Left renal cortex interstitium (tissue), 4 donors: ENCODE results near the gene MOGAT1. TPM values are rescaled to one million over a fixed set of nuclear protein-coding genes. Genes with fewer than 3 reads are reported as not detected.
"Not testable (repeated sequence)": the region's sequence is repeated elsewhere in the genome, so short reads cannot be mapped to it uniquely, and the experiment has no call there.

Experiments
- DNase-seq, 4 donors: peaks; one replicate each; pipeline ENCODE4 v3.0.0-alpha.2; 2013; ENCODE audit warnings: low read depth in 4 of 4, low spot score in 2 of 4, missing footprints in 1 of 4
- polyA plus RNA-seq, 4 donors: library from polyadenylated mRNA; unstranded; fragments of 120-200 nt; gene quantifications; one replicate each; pipeline ENCODE4 v1.2.1, GENCODE V29; 2013; ENCODE audit not compliant: insufficient read length in 4 of 4

MOGAT1 gene
- polyA plus RNA-seq, 4 donors: 0.13 to 0.48 TPM; not detected in 2

- no peak for DNase-seq
Observed at GRCh38 chr2:222736924-222737323, 65.5 kb downstream of the MOGAT1 start.

GRCh38 chr2:222738312-222738711 is 66.9 kb downstream of the MOGAT1 start:
- no peak for DNase-seq

DNA sequence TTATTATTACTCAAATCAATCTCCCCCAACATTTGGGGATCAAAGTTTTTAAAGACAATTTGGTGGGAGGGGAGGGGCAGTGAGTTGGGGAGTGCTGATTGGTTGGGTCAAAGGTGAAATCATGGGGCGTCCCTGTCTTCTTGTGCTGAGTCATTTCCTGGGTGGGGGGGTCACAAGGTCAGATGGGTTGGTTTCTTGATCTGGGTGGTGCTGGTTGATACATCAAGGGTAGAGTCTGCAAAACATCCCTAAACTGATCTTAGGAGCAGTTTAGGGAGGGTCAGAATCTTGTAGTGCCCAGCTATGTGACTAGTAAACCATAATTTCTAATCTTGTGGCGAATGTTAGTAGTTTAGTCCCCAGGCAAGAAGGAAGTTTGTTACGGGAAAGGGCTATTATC is 67.4 kb downstream of the MOGAT1 start:
- DNase-seq: no peak

DNA sequence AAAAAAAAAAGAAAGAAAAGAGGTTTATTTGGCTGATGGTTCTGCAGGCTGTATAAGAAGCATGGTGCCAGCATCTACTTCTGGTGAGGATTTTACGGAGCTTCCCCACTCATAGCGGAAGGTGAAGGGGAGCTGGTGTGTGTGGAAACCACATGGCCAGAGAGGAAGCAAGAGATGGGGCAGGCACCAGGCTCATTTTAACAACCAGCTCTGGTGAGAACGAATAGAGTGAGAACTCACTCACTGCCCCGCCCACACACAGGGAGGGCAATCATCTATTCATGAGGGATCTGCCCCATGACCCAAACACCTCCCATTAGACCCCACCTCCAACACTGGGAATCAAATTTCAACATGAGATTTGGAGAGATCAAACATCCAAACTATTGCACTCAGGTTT is 68.5 kb downstream of the MOGAT1 start:
- no peak for DNase-seq

DNA sequence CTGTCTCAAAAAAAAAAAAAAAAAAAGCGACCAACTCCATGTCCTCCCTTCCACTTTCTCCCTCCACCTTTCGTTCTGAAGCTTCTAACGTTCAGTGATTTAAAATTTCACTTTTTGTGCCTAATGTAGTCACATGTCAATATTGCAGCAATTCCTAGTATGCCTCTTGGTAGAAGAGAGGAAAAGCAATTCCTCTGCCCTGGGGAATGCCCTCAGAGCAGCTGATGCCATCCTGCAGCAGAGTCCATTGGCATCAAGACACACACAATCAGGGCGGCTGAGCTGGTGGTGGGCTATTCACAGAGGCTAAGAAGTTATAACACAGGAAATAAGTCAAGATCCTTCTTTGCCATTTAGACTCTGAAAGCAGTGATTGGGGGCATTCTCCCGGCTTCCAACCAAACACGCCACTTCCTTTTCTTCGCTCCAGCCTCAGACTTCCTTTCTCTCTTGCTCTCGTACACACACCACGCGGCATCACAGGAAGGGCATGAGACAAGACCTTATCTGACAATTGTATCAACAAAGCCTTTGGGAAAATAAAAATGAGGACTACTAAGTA is 71.9 kb downstream of the MOGAT1 start:
- DNase-seq: no peak

GRCh38 chr2:222745836-222746559 is 74.5 kb downstream of the MOGAT1 start:
- no peak for DNase-seq

DNA sequence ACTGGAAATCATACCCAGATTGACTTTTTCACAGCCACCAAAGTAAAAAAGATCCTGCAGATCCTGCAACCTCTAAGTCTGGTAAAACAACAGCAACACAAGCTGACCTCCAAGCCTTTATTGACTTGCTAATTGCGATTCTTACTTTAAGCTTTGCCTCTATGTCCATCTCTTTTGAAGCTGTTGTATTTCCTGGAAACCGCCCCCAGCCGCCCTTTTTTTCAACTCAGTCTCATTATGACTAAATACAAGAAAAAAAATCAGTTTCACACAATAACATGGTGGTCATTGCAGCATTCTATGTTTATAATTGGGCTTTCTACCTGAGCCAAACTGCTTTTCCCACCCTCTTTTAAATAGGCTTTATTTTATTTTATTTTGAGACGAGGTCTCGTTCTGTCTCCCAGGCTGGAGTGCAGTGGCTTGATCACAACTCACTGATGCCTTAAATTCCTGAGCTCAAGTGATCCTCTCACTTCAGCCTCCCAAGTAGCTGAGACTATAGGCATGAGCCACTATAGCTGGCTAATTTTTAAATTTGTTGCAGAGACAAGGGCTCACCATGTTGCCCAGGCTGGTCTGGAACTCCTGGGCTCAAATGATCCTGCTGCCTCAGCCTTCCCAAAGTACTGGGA is 76.2 kb downstream of the MOGAT1 start:
- DNase-seq: no peak

DNA sequence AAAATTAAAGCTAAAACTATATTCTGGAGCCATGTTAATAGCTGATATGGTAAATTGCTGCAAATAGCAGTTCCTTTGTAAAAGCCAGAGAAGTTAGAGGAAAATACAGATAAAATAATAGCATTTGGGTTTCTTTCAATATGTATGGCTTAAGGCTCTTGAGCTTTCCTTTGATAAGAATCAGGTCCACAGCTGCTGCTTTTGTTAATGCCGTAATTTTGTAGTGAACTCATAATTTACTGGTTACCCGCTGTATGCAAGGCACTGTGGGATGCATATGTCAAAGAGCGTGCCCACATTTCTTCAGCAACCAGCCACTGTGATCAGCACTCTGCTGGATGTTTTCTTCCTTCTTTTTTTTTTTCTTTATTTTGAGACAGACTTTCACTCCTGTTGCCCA is 79.1 kb downstream of the MOGAT1 start:
- DNase-seq: no peak

DNA sequence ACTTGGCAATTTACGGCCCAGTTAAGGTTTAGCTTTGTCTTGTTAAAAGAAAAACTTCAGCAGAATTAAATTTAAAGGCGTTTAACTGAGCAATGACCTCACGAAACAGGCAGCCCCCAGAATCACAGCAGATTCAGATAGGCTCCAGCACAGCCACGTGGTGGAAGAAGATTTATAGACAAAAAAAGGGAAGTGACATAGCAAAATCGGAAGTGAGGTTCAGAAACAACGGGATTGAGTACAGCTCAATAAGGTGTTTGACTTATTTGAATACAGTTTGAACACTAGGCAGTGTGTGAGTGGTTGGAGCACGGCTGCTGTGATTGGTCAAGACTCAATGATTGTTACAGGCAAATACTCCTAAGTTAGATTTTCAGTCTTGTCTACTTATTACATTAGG is 79.8 kb downstream of the MOGAT1 start:
- DNase-seq: no peak

DNA sequence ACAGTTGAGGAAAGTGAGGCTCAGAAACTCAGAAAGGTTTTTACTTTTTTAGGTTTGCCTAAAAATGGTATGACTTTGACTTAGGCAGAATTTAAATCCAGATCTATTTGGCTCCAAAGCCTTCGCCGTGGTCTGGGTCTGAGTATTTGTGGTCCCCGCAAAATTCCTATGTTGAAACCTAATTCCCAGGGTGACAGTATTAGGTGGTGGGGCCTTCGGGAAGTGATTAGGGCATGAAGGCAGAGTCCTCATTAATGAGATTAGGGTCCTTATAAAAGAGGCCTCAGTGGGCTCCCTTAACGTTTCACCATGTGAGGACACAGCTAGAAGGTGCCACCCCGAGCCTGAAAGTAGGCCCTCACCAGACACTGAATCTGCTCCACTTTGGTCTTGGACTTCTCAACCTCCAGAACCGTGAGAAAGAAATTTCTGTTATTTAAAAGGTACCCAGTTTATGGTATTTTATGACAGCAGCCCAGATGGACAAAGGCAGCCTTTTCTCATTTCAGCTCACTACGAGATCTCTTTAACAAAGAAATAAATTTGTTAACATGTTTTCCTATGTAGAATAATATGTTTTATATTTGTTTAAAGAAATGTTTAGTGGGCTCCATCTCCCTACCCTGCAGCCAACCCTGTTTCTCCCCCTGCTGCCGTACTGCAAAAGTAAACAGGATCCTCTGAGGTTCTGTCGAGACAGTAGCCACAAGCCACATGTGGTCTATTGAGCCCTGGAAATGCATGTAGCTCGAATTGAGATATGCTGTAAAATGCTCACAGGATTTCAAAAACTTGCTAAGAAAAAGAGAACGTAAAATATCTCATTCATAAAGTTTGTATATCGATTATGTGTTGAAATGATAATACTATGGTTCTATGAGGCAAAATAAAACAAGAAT is 80.6 kb downstream of the MOGAT1 start:
- no peak for DNase-seq

- no peak for DNase-seq
Observed at GRCh38 chr2:222752746-222753145, 81.3 kb downstream of the MOGAT1 start.

DNA sequence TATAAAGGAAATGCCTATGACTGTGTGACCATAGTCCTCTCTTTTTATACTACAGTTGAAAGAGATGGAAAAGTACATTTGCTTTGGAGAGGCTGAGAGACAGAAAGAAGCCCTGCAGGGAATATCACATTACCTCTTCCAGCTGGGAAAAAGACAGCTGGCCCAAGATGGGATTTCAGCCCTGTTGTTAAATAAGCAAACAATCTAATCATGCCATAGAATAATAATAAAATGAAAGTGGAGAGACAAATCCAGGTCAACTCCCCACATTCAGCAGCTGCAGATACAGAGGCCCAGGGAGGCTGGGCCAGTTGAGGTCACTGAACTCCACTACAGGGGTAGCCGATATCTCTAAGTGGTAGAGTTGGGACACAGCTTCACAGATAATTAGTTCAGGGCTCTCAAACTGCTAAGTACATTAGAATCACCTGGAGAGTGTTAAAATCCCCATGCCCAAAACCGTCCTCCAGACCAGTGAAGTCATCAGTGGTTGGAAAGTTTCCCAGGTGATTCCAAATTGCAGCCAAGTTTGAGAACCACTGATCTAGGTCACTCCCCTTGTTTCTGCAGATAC is 81.9 kb downstream of the MOGAT1 start:
- DNase-seq: peak in 3 of 4 donors; percentile 37 to 46 (median 43)

DNA sequence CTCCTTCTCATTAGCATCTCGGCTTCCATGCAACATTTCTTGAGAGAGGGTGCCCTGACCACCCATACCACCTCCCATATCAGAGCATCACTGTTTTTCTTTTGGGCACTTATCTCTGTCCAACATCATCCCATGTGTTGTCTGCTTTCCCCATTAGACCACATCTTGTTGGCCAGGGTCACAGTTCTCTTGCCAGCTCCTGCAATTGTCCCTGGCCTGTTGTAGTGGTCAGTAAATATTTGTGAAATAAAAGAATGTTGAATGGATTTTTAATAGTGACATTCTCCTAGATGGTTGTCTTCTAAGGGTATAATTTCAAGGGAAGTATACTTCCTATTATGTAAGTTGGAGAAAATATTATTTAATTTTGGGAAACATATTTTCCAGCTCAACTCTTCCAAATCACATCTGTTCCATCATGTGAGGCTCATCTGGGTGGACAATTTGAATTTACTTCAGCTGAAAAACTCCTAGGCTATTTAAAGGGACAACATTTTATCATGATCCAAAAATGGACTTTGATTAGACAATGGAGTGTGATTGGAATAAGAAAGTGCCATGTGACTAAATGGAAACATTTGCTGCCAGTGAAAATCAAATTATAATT is 83.0 kb downstream of the MOGAT1 start:
- no peak for DNase-seq

GRCh38 chr2:222755593-222755992 is 84.1 kb downstream of the MOGAT1 start:
- not testable (repeated sequence) for DNase-seq

GRCh38 chr2:222756362-222756831 is 84.9 kb downstream of the MOGAT1 start:
- no peak for DNase-seq

DNA sequence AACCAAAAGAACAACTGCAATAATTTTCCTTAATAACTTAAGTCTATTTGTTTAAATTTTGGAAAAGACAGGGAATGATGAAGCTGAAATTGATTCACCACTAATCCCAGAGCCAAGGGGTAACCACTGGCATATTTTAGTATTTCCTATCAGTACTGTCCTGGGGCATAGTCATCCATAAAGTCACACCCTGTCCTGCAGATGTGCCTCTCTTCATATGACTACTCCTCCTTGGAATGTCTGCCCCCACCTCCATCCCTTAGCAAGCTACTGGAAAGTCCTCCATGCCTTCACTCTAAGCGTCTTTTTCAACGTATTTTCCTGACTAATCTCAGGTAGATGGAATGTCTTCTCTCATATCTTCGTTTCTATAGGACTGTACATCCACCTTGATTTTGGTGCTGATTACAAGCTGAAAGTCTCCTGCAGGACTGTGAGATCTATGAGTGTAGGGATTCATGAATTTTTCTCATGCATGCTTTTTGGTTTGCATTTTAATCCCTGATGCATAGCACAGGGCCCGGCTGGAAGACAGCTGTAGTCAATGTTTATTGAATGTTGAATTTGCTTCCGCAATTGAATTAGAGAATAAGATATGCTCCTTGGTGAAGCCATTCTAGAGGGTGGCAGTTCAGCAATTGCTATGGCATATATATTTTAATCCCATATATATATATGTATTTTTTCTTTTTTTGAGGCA is 85.6 kb downstream of the MOGAT1 start:
- no peak for DNase-seq
